SIG-M5 (cell line): Measurements from ENCODE around the gene PACRG.
"Not testable (repeated sequence)": the region's sequence is repeated elsewhere in the genome, so short reads cannot be mapped to it uniquely, and the experiment has no call there.

Source experiments
- DNase-seq: peaks from one replicate; lab custom pipeline; 2025; lab: John Stamatoyannopoulos, UW

Gene PACRG

DNA sequence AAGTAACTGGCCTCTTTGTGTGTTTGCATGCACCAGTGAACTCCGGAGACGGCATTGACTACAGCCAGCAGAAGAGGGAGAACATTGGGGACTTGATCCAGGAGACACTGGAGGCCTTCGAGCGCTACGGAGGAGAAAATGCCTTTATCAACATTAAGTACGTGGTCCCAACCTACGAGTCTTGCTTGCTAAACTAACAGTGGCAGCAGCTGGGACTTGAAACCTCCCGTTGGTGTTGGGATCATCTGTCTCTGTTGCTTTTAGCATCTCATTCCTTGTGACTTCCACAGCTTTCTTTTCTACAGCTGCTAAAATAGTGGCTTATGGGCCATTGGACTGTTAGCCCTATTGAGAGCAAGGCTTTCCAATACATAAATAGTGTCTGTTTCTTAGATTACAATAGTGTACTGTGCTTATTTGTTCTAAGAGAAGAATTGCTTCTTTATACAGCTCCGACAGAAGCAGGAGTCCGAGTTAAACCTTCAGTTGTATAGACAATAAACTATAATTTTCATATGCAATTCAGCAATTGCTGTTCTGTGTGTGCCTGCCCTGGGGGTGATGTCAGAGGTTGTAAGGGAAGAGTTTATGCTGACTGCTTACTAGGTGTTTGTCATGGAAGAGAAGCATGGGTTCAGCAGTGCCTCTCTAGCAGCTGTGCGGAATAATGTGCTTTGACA lies 587.2 kb downstream of the PACRG start:
- no peak for DNase-seq

DNA sequence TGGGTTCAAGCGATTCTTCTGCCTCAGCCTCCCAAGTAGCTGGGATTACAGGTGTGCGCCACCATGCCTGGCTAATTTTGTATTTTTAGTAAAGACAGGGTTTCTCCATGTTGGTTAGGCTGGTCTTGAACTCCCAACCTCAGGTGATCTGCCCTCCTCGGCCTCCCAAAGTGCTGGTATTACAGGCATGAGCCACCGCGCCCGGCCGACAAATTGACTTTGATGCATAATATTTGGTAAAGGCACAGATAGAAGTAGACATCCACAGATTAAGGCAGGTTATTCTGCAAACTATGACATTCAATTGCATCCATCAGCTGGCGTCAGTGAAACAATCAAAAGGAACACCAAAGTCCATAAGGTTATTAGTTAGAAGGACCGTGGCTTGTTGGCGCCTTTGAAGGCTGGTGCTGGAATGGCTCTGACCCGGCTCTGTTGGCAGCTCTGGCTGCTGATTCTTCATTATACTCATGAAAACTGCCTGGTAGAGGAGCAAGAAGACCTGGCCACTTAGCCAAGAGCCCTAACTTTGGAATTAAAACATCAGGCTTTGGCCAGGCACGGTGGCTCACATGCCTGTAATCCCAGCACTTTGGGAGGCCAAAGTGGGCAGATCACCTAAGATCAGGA lies 589.2 kb downstream of the PACRG start:
- not testable (repeated sequence) for DNase-seq

DNA sequence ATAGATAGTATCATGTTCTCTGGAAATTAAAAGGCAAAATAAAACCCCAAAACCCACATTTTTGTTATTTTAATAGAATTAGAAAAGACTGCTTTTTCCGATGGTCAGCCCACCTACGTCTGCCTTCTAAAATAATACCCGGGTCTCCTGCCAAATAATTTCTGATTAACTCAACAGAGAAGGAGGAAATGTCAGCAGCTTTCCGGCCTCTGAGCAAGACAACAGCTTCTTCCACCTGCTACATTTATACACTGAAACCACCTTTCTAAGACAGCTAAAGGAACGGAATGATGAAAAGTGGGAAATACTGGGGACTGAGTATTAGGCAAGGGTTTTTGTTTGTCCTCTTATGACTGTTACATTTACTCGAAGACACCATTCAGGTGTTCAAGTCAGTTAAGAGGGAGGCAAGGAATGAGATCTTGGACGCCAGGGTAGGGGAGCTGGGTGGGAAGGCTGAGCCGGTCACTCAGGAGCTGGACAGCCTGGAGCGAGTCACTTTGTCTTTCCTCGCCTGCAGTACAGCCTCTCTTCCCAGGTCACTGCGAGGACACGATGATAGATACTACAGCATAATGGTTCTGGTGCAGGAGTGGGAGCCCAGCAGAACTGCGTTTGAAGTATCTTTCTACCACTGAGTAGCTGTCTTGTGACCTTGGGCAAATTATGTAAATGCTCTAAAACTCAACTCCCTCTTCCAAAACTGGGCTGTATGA lies 590.5 kb downstream of the PACRG start:
- no peak for DNase-seq

DNA sequence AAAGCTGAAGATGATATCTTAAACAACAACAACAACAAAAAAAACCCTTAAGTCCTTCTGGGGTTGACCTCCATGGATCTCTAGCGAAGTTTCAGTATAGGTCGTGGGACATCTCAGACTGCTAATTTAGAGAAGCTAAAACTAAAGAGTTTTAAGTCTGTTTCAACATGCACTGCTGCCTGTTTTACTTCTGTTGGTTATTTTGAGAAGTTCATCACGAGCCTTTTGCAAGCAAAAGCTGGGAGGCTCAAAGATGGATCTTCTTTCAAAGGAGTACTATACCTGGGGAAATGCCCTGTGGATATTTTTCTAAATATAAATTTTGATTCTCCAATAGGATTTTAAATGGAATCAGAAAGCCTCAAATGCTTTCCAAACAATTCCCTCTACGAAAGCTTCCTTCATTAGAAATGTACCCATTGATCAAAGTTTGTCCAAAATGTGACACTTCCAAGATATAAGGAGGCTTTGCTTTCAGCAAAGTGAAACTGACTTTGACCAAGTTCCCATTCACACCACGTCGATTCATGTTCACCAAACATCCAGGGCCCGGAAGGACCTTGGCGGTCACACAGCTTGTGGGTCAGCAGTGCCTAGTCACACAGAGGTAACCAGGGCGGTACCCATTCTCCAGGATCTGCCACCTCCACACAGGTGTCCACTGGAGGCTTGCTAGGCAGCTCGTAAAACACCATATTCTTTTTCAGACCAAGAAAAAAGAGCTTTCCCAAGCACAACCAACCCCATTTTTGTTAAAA lies 592.0 kb downstream of the PACRG start:
- DNase-seq: no peak

DNA sequence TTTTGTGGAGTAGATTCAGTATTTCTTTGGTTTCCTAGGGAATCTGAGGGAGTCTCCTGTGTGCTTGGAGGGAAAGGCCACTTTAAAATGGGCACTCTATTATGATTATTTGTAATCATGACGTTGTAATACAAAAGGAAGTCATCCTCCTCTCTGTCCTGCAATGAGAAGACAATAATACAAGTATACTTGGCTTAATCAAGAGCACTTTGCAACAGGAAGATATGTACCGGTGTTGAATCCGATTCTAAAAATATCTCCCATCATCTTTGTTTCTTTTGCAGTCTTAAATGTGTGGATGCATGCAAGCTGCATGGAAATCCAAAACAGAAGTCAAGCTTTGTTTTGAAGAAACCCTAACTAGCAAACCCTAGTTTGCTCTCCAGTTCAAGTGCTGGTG lies 592.6 kb downstream of the PACRG start:
- no peak for DNase-seq

DNA sequence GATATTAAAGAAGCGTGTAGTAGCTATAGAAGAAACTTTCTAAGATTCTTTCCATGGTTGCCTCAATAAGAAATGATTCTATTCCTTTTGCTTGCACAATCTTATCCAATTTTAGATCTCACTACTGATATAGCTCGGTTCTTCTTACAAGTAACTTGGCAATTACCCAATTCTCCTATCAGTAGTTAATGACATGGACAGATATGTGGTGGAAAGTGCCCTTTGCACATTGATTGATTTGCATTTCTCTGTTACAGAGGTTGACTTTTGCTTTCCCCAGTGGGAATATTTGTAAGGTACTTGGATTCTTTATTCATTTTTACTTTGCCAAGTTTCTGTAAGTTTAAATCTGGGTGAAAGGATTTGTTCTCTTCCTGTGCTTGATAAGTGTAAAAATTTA lies 593.0 kb downstream of the PACRG start:
- no peak for DNase-seq

DNA sequence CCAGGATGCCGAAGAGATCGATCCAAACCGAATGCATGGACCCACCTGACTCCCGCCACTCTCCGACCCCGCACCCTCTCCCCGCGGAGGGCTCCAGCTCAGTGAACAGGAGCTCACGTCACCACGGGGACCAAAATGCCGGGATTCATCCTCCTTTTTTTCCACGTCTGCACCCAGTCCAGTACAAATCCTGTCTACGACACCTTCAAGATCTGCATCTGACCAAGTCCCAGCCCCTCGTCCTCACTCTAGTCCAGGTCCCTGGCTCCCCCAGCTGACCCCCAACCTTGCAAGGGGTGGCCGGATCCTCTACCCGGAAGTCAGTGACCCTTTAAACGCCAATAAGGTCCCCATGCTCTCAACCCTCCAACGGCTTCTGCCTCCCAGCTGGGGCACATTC lies 593.9 kb downstream of the PACRG start:
- DNase-seq: no peak

DNA sequence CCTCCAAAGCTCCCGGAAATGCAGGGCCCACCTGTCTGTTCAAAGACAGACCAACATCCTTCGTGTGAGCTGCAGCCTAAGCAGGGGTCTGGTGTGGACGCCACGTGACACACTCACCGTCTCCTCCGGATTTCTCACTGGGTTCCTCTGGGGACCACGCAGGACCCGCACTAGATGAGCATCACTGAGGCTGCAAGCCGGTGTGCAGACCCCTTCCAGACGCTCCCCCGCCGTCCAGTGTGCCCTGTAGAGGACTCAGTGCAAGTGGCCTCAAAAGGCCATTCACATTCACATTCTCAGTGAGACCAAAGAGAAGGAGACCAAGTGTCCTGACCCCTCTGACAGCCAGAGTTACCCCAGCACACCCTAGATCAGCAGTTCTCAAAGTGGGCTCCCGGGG lies 595.5 kb downstream of the PACRG start:
- DNase-seq: no peak

DNA sequence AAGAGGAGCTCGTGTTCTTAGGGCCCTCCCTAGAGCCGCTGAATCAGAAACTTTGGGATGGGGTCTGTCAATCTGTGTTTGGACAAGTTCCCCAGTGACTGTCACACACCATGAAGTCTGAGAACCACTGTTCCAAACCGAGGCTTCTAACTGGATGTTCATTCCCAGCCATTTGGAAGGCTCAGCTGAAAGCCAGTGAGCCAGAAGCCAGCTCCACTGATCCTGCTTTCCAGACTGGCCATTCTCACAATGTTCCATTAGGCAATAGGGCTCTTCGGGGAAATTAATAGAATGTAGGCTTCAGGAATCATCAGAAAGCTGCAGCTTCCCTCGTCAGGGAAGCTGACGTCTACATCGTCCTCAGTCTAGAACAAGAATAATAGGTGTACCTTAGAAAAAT lies 595.9 kb downstream of the PACRG start:
- DNase-seq: no peak

DNA sequence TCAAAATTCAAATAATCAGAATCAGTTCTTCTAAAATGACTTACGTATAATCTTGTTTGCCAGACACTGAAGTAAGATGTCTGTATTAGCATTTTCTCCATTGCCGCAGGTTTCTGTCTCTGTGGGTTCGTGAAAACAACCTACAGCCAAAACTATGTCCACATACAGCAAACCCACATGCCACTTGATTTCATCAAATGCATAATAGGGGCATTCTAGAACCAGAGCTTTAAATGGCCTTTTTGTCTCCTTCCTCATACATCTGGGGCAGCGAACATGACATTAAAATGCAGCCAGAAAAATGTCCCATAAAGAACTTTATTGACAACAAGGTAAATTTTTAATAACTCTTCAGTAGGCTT lies 596.5 kb downstream of the PACRG start:
- no peak for DNase-seq

DNA sequence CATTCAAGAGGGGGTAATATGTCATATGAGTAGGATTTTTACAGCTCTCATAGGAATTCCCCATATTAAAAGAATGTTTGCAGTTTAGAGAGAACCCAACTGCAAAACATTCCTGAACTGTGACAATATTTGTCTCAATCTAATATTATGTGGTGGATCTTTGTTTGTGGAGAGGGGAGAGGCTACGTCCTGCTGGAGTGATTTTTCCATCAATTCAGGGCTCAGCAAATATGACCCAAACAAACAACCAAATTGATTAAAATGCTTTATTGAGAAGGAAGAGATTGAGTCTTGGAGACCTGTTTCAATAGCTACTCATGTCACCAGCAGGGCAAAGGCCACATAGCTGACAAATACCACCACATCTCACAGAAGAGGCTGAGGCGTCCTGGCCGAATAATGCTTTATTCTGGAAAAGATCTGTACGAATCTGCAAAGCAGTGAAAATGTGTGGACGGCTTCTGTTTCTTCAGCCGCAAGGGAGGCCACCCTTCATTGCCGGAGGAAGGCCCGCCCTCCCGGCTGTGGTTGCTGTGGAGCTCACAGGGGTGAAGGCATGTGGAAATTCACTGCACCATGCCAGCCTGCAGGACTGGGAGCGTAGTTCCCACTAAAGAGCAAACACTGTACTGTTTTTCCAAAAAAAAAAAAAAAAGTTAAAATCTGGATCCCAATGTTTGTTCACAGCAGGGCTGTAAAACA lies 597.1 kb downstream of the PACRG start:
- no peak for DNase-seq

DNA sequence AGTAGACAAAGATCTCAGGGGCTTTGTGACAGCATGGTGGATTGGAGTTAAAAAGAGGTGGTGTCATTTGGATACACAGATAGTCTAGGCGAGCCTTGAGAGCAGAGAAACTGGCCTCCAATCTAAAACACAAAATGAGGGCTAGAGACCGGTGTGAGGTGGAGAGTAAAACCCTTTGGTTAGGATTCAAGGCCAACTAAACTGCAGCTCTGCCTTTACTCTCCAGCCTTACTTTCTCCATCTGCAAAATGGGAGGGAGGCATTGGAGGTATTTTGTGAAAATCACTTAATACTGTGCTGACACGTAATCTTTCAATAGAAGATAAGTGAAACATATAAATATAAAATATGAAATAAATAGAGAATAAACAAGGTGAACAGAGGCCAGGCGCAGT lies 597.6 kb downstream of the PACRG start:
- no peak for DNase-seq

DNA sequence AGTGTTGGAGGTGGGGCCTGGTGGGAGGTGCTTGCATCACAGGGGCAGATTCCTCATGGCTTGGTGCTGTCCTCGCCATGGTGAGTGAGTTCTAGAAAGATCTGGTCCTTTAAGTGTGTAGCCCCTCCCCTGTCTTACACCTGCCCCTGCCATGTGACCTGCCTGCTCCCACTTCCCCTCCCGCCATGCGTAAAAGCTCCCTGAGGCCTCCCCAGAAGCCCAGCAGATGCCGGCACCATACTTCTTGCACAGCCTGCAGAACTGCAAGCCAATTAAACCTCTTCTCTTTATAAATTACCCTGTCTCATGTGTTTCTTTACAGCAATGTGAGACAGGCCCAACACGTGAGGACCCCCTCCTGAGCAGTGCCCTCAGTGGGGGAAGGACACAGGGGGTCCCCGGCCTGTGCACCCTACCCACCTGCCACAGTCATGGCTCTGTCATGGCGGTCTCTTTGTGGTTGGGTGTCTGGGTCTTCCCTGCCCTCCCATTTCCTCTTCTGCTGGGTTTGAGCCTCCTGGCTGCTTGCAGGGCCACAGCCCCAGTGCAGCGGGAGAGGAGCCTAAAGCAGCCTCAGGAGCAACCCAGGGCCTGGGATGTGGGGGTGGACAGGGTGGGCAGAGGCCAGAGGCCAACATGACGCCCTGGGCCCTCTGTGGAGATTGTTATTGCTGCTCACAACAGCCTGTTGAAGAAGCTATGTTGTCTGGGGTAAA lies 599.5 kb downstream of the PACRG start:
- DNase-seq: no peak

DNA sequence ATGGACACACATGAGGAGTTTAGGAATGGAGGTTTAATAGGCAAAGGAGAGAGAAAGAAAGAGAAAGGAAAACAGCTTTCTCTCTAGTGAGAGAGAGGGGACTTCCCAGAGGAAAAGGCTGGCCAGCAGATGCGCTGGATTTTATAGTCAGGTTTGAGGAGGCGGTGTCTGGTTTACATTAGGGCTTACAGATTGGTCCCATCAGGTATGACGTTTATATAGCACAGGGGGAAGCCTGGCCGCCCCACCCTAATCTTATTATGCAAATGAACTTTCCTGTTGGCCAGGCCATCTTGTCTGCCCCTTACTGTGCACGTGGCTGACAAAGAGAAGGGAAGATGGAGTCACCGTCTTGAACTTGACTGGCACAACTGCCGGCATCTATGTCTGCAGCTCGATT lies 600.1 kb downstream of the PACRG start:
- no peak for DNase-seq

DNA sequence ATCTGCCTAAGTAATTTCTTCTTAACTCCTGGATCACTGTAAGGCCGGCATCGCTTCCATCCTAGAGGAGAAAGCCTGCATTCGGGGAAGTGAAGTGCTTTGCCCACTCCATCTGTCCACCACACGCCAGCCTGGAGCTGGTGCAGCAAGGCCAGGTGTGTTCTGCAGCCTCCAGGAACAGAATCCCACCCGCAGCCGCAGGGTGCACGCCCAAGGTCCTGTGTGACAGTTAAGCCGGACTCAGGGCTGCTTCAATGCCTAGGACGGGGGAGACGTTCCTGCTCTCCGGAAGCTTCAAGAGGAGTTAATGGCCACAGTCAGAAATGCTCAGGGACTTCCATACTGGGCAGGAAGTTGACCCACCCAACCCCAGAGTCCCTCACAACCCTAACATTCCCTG lies 600.6 kb downstream of the PACRG start:
- DNase-seq: no peak

DNA sequence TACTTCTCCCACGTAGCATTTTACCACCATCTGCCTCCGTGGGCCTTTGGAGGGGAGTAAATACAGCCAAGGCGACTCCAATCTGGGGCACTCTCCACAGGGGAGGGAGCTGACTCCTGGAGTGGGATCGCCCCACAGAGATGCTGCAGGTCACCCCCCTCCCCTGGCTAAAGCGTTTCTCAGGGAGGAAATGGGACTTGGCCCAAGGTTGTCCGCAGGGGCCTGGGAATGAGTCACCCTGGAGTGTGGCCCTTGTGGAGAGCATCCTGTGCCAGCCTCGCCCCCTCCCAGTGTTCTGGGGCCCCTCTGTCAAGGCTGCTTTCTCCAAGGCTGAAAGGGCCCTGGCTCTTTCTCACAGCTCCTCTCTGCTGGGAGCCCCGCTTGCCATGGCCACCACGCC lies 602.2 kb downstream of the PACRG start:
- DNase-seq: no peak

DNA sequence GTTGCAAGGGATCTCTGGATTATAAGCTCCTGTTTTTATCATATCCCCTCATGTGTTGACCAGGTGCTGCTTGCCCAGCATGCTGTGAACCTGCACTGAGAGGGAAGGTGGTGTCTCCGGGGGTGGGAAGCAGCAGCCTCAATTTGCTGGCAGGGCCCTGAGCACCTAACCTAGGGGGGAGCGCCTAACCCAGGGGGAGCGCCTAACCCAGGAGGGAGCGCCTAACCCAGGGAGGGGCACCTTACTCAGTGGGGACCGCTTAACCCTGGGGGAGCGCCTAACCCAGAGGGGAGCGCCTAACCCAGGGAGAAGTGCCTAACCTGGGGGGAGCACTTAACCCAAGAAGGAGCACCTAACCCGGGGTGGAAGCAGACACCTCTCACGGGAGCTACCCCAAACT lies 603.5 kb downstream of the PACRG start:
- DNase-seq: no peak

DNA sequence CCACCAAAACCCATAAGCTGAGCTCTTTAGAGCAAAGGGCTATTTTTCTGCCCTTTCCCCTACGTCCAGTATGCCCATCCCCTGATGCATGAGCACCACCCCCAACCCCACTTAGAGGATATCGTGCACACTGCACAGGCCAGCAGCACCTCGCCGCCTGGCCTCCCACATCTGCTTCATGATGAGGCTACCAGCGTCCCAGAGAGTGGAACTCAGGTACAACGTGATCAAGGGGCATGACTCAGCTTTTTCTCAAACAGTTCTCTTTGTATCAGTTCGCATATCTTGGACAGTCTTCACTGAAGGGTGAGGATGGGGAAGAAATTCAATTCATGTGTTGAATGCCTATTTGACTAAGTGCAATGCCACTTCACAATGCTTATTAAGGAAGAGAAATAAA lies 604.8 kb downstream of the PACRG start:
- no peak for DNase-seq

DNA sequence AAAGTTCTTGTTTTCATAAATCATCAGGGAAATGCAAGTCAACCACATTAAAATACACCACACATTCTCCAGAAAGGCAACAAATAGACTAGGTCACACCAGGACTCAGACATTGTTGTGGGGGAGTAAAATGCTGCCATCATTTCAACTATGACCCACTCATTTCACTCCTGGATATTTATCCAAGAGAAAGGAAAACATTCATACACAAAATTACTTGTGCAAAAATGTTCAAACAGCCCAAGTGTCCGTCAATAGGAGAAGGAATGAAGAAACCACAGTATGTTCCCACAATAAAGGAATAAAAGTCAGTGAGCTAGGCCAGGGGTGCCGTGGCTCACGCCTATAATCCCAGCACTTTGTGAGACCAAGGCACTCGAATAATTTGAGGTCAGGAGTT lies 605.3 kb downstream of the PACRG start:
- DNase-seq: no peak

DNA sequence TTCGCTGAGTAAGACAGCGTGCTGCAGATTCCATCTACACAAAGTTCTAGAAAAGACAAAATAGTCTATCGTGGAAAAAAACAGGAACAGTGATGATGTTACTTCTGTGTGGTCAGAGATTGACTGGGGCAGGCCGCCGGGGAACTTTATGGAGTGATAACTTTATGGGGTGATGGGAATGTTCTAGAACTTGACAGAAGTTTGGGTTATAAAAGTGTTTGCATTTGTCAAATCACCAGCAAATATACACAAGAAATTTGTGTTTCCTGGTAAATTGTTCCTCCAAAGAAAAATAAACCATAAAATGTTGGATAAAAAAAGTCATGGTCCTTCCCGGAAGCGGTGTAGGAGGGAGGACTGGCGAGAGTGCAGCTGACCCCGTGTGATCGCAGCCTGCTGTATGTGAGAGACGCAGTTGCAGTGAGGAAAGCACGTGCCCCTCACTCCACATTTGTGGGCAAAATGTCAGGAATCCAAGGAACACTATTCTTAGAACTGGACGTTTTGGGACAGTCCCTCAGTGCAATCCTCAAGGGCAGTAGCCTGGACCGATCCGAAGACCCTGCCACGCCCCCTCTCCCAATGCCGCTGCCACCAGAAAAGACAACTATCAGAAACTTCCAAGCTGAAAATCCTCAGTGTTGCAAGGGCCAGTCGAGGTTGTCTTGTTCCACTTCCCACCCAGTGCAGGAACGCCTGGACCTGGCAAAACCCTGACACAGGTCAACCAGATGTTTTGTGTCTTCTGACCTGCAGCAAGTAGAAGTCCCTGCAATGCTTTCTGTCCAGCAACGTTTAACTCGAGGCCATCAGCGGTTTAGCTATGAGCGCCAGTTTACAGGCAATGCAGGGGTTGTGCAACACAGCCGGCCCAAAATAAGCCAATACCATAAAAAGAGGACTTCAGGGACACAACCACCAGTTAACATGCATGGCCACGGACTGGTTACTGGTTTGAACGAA lies 606.2 kb downstream of the PACRG start:
- no peak for DNase-seq
